Renal cortex interstitium (tissue), 15 donors: ENCODE data around the gene RAB19. TPM values are rescaled to one million over a fixed set of nuclear protein-coding genes. Genes with fewer than 3 reads are reported as not detected.

Experiments
- DNase-seq, 11 donors: peaks; one replicate each; pipeline ENCODE4 v3.0.0-alpha.2; 2013; ENCODE audit warnings: low read depth in 9 of 11, low spot score in 4 of 11; ENCODE audit errors: extremely low read depth in 1 of 11
- long read RNA-seq, 16 experiments: transcript quantifications; one replicate each; lab custom pipeline, GENCODE V29; 2026
- polyA plus RNA-seq, 3 donors: library from polyadenylated mRNA; unstranded; fragments of 120-200 nt; gene quantifications; one replicate each; pipeline ENCODE4 v1.2.1, GENCODE V29; 2013; ENCODE audit not compliant: insufficient read length in 3 of 3

The RAB19 gene, protein sequence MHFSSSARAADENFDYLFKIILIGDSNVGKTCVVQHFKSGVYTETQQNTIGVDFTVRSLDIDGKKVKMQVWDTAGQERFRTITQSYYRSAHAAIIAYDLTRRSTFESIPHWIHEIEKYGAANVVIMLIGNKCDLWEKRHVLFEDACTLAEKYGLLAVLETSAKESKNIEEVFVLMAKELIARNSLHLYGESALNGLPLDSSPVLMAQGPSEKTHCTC
- 1 to 10 TPM; 2.0 to 3.3 (median 2.2) TPM for polyA plus RNA-seq
- long read RNA-seq, donor 1 = 0 reads
- long read RNA-seq, donor 2 = 0 reads
- long read RNA-seq, donor 3 = 0 reads
- long read RNA-seq, donor 4 = 0 reads
- long read RNA-seq, donor 5 = 0 reads
- long read RNA-seq, donor 6 = 0 reads
- long read RNA-seq, donor 7 = 0 reads
- long read RNA-seq, donor 8 = 0 reads
- long read RNA-seq, donor 9, partial matches to known transcripts = 0 of 2 reads
- long read RNA-seq, donor 9, other reads (novel, unspliced or antisense) = 0 of 2 reads
- long read RNA-seq, donor 10, partial matches to known transcripts = 0 of 1 reads
- long read RNA-seq, donor 10, other reads (novel, unspliced or antisense) = 0 of 1 reads
- long read RNA-seq, donor 11, partial matches to known transcripts = 0 of 1 reads
- long read RNA-seq, donor 11, other reads (novel, unspliced or antisense) = 0 of 1 reads
- long read RNA-seq, donor 12 = 0 reads
- long read RNA-seq, donor 13 = 0 reads
- long read RNA-seq, donor 14, partial matches to known transcripts = 0 of 1 reads
- long read RNA-seq, donor 14, other reads (novel, unspliced or antisense) = 0 of 1 reads
- long read RNA-seq, donor 15, partial matches to known transcripts = 0 of 1 reads
- long read RNA-seq, donor 15, other reads (novel, unspliced or antisense) = 0 of 1 reads
- long read RNA-seq, donor 16, partial matches to known transcripts = 35 of 44 reads
- long read RNA-seq, donor 16, other reads (novel, unspliced or antisense) = 7 of 44 reads

DNA sequence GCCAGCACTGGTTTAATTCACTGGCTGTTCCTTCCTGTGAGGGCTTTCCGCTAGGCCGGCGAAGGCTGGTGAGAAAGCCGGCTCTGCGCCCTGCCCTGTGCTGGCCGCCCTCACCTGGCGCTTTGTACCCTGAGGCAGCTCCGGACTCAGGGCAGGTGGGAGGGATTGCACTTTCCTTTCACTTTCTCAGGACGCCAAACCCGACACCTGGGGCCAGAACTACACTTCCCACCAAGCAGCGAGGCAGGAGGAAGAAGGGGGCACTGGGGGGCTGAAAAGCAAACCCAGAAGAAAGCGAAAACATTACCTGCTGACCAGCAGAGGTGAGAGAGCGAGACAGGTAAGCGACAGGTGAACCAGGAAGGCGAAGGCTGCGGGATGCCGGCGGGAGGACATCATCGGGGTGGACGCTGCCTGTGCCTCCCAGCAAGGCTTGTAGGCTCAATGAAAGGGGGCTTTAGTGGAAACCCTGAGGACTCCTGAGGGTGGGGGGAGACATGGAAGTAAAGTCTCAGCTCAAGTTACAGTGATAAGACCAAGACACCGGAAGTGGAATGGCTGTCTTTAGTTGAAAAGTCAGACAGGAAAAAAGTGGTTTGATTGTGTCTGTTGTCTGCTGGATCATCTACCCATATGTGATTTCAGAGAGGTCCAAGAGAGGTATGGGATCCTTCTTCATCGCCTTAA, at the start of gene RAB19:
Gene RAB19, plus strand, starts transcription at position 181 of the 687 bp plus-strand sequence. CDS start 3,589 bp downstream, outside the sequence.
- DNase-seq = peak in 1 of 11 donors; percentile 53

GRCh38 chr7:140358024-140358411, 45.8 kb upstream of the RAB19 start:
- DNase-seq = no peak

GRCh38 chr7:140358412-140359051, 45.3 kb upstream of the RAB19 start:
- no peak for DNase-seq

DNA sequence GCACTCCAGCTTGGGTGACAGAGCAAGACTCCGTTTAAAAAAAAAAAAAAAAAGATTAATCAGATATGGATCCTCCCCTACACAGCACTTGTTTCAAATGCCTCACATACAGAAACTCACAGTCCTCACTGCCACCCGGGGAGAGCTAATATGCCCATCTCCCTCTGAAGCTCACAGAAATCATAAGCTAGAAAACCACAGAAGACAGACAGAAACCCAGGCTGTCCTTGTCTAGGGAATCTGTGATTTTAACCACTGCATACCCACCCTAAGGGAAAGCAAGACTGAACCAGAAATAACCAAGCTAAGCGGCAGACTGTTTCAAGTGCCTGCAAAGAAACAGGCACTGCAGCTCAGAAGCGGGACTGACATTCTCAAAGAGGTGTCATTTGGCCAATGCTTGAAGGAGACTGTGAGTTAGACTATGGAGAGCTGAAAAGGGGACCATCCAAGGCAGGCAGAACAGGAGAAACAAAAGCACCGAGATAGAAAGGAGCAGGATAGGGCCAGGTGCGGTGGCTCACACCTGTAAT, 43.1 kb upstream of the RAB19 start:
- no peak for DNase-seq

DNA sequence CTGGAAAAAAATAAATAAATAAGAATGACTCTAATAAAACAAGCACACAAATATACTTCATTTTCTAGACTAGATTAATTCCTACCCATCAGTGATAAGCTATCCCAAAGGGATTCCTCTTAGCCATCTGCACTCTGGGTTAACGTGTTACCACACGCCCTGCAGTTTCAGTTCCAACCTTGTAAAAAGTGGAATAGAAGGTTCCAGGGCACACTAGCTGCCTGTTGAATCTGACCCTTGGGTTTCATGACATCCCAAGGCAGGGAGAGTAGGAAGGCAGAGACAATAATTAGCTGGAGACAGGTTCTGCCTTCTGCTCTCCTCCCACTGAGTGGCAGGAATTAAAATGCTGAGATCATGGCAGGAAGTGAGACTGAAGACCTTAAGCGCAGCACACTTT, 39.0 kb upstream of the RAB19 start:
- DNase-seq = no peak

DNA sequence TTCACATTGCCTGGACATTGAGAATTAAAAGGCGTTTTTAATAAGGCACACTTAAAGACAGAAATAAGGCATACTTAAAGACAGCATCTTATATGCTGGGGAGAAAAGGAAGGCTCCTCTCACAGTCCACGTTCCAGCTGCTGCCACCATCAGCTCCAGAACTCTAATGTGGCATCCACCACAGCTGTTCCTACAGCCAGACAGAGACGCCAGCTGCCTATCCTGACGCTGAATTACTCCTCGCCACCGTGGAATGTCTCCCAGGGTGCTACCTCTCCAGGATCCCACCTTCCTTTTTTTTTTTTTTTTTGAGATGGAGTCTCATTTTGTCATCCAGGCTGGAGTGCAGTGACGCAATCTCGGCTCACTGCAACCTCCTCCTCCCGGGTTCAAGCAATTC, 36.3 kb upstream of the RAB19 start:
- no peak for DNase-seq

DNA sequence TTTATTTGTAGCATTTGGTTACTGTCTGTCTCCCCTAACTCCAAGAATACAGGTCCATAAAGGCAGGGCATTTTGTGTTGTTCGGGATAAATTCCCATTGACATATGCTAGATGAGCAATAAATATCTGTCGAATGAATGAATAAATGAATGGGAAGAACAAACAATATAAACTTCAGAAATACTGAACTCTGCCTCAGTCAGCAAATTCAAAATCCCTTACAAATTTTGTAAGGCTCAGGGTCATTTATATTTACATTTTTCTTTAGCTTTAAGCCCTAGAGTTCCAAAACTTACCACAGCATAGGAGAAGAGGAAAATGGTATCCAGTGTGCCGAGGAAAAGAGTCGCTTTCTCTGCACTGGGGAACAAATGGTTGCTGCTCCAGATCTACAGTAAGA, 34.6 kb upstream of the RAB19 start:
- no peak for DNase-seq

DNA sequence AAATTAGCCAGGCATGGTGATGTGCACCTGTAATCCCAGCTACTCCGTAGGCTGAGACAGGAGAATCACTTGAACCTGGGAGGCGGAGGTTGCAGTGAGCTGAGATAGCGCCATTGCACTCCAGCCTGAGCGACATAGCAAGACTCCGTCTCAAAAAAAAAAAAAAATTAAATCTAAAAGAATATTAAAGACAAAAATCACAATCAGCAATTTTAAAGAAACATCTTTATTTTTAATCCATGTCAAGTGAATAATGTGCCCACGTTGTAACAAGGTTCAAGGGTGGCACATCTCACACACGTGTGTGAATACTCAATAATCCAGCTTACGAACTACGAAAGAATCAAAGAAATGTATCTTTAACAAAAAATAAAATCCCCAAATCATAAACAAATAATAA, 28.5 kb upstream of the RAB19 start:
- no peak for DNase-seq

DNA sequence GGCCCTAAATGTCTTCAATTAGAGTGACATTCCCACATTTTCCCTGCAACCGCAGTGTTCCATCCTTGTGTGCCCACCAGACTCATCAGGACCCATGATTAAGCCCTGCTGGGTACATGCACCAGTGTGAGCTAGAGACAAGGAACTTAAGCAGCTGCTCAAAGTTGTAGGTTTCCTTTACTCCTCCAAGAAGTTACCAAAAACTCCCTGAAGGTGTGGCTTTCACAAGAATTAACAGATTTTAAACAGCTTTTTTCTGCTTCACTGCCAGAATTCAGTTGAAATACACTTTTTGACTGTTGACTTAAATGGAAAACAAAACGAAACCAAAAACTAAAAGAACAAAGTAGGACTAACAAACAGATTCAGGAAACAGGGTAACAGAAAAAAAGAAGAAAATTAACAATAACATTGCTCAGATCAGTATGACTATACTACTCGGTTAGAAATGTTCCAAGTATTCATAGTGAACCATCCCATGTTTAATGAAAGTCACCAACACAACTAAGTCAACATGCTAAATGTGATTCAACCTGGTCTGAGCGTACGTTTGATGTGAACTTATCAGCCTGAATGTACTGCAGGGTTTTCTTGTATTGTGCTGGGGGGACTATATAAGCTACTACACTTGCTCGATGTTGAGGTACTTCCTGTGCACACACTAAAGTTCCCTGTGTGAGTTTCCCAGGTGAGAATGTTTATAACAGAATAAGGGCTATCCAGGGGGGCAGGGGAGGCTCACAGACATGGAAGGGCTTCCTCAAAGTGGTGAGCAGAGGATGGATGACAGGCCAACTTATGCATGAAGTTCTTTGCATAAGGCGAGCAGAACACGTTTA, 27.7 kb upstream of the RAB19 start:
- no peak for DNase-seq

GRCh38 chr7:140383954-140384713, 19.7 kb upstream of the RAB19 start:
- DNase-seq = no peak

DNA sequence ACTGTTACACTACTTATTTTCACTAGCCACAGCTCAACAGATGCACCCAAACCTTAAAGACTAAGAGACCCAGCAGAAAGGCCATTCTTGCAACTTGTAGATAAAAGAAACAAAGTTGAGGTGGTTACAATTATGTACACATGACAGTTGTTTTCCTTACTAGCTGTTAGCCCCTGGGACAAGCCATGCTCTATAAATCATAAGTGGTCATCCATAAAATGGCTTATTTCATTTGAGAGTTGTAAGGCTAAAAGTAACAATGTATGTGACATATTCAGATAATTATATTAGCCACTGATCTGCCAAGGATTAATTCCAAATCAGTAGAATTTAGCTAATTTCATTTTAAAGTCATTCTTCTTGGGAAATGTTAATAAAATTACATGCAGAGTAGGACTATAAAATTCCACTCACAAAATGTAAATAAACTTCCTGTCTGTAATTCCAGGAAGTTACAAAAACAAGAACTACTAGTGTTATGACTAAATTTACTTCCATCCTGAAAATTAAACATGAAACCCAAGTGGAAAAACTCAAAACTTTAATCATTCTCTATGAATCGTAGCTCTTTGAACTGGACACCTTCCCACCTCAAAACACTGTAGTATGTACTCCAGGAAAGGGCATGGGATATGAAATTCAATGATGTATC, 18.8 kb upstream of the RAB19 start:
- DNase-seq = no peak

DNA sequence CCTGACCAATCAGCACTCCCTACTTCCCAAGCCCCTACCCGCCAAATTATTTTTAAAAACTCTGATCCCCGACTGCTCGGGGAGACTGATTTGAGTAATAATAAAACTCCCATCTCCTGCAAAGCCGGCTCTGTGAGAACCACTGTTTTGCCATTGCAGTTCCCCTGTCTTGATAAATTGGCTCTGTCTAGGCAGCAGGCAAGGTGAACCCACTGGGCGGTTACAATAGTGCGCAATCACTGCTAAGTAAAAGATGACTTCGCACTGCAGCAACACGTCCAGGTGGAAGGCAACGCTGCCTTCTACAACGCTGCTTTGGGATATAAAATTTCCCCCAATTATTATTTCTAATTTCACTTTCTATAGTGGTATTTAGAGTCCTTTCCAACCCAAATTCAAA, 14.4 kb upstream of the RAB19 start:
- no peak for DNase-seq

DNA sequence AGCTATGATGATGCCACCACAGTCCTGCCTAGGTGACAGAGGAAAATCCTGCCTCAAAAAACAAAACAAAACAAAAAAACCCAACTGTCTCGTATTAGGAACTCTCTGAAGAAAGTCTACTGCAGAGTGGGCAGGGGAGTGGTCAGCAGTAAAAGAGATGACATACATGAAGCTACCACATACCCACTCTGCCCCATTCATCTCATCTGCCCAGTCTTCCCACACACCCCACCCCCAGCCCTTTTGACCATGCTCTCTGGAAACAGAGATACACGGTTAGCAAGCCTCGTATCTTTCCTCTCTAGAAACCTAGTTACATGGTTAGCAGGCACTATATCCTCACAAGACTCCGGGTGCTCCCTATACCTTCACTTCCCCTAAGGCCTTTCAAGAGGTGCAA, 13.8 kb upstream of the RAB19 start:
- DNase-seq = no peak

GRCh38 chr7:140390466-140391190, 13.2 kb upstream of the RAB19 start:
- no peak for DNase-seq

DNA sequence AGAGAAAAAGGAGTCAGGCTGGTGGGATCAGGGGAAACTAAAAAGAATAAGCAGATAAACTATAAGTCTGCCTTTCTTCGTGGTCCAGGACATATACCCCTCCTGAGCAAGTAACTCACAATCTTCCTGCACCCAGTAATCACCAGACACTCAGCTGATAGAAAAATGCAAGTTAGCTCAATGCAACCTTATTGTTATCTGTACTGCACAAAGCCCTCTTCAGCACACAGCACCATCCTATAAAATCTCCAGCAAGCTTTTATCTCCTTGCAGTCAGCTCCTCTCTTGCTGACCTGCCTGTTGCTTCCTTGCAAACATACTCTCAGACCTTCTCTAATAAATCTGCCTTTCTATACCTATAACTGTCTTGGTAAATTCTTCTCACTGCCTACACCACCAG, 12.2 kb upstream of the RAB19 start:
- DNase-seq = no peak

DNA sequence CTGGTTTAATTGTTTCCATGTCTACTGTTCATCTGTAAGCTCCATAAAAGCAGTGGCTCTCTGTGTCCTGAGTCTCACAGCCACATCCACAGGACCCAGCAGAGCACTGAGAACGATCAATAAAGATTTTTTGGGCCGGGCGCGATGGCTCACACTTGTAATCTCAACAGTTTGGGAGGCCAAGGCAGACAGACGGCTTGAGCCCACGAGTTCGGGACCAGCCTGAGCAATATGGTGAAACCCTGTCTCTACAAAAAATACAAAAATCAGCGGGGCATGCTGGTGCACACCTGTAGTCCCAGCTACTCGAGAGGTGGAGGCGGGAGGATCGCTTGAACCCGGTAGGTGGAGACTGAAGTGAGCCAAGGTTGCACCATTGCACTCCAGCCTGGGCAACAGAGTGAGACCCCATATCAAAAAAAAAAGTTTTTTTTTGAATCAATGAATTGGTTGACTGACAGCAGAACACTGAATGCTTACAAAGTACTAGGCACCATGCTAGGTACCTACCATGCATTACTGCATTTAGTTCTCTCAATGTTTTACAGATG, 10.0 kb upstream of the RAB19 start:
- no peak for DNase-seq
